ENCODE data around the gene RBM6. TPM values are rescaled to one million over a fixed set of nuclear protein-coding genes. Genes with fewer than 3 reads are reported as not detected.
A peak's percentile ranks its signal among the peaks of the same experiment; 100 is the strongest.
"Not testable (repeated sequence)": the region's sequence is repeated elsewhere in the genome, so short reads cannot be mapped to it uniquely, and the experiment has no call there.

The RBM6 gene
- total RNA-seq, 1 donor from 2014 or later, result 169 TPM

GRCh38 chr3:49911611-49912010, 28.3 kb upstream of the RBM6 start:
- no peak overlapping the region for H3K4me3 Mint-ChIP-seq (ENCODE audit: unreplicated experiment)
- H3K4me1 Mint-ChIP-seq (ENCODE audit: low read depth, unreplicated experiment), result peaks cover 19% of the 10 kb centered on the region
- H3K27me3 Mint-ChIP-seq (ENCODE audit: unreplicated experiment), result peaks cover 5% of the 10 kb centered on the region
- TF ChIP-seq CTCF (IDR thresholded peaks at IDR 0.05; ENCODE audit: partially characterized antibody, unreplicated experiment), result no peak
- H3K27ac Mint-ChIP-seq (ENCODE audit: unreplicated experiment), result no peak overlapping the region
- H3K36me3 Mint-ChIP-seq (ENCODE audit: unreplicated experiment), result no peaks in the 10 kb centered on the region
- DNase-seq, result no peak
- H3K9me3 Mint-ChIP-seq (ENCODE audit: unreplicated experiment), result peaks cover 4% of the 10 kb centered on the region

GRCh38 chr3:49912881-49913281, 27.1 kb upstream of the RBM6 start:
- Mint-ChIP-seq H3K36me3 (ENCODE audit: unreplicated experiment) (no peaks in the 10 kb centered on the region), H3K4me1 (ENCODE audit: low read depth, unreplicated experiment) (peaks cover 19% of the 10 kb centered on the region), H3K27ac (ENCODE audit: unreplicated experiment) (no peak overlapping the region), H3K9me3 (ENCODE audit: unreplicated experiment) (peaks cover 4% of the 10 kb centered on the region), H3K27me3 (ENCODE audit: unreplicated experiment) (peaks cover 5% of the 10 kb centered on the region), H3K4me3 (ENCODE audit: unreplicated experiment) (no peak overlapping the region)
- no peak for TF ChIP-seq CTCF (IDR thresholded peaks at IDR 0.05; ENCODE audit: partially characterized antibody, unreplicated experiment)
- DNase-seq, result peak; percentile 45

- no peak overlapping the region for H3K27ac Mint-ChIP-seq (ENCODE audit: unreplicated experiment)
- no peaks in the 10 kb centered on the region for H3K36me3 Mint-ChIP-seq (ENCODE audit: unreplicated experiment)
- H3K4me1 Mint-ChIP-seq (ENCODE audit: low read depth, unreplicated experiment), result peaks cover 19% of the 10 kb centered on the region
- H3K4me3 Mint-ChIP-seq (ENCODE audit: unreplicated experiment), result no peak overlapping the region
- no peak for TF ChIP-seq CTCF (IDR thresholded peaks at IDR 0.05; ENCODE audit: partially characterized antibody, unreplicated experiment)
- H3K27me3 Mint-ChIP-seq (ENCODE audit: unreplicated experiment), result peaks cover 5% of the 10 kb centered on the region
- no peak for DNase-seq
- peaks cover 4% of the 10 kb centered on the region for H3K9me3 Mint-ChIP-seq (ENCODE audit: unreplicated experiment)
These were observed 25.0 kb upstream of the RBM6 start for GRCh38 chr3:49914906-49915305.

- no peak for DNase-seq
- Mint-ChIP-seq H3K4me1 (ENCODE audit: low read depth, unreplicated experiment) (peaks cover 14% of the 10 kb centered on the region), H3K36me3 (ENCODE audit: unreplicated experiment) (no peaks in the 10 kb centered on the region), H3K27me3 (ENCODE audit: unreplicated experiment) (no peaks in the 10 kb centered on the region), H3K27ac (ENCODE audit: unreplicated experiment) (no peak overlapping the region), H3K4me3 (ENCODE audit: unreplicated experiment) (no peak overlapping the region), H3K9me3 (ENCODE audit: unreplicated experiment) (peaks cover 4% of the 10 kb centered on the region)
- no peak for TF ChIP-seq CTCF (IDR thresholded peaks at IDR 0.05; ENCODE audit: partially characterized antibody, unreplicated experiment)
These were observed 23.3 kb upstream of the RBM6 start for GRCh38 chr3:49916686-49917085.

- H3K4me3 Mint-ChIP-seq (ENCODE audit: unreplicated experiment); H3K27me3 Mint-ChIP-seq (ENCODE audit: unreplicated experiment); H3K4me1 Mint-ChIP-seq (ENCODE audit: low read depth, unreplicated experiment); H3K9me3 Mint-ChIP-seq (ENCODE audit: unreplicated experiment); DNase-seq; H3K36me3 Mint-ChIP-seq (ENCODE audit: unreplicated experiment): not testable (repeated sequence)
- H3K27ac Mint-ChIP-seq (ENCODE audit: unreplicated experiment), result peak overlapping the region; percentile 33
These were observed 22.0 kb upstream of the RBM6 start for GRCh38 chr3:49917806-49918590.
